T-helper 9 cell (primary cell): ENCODE measurements around the gene LIMS2.

Experiments
- DNase-seq: peaks from one replicate; pipeline ENCODE4 v3.0.0-alpha.2; 2020

Gene LIMS2

DNA sequence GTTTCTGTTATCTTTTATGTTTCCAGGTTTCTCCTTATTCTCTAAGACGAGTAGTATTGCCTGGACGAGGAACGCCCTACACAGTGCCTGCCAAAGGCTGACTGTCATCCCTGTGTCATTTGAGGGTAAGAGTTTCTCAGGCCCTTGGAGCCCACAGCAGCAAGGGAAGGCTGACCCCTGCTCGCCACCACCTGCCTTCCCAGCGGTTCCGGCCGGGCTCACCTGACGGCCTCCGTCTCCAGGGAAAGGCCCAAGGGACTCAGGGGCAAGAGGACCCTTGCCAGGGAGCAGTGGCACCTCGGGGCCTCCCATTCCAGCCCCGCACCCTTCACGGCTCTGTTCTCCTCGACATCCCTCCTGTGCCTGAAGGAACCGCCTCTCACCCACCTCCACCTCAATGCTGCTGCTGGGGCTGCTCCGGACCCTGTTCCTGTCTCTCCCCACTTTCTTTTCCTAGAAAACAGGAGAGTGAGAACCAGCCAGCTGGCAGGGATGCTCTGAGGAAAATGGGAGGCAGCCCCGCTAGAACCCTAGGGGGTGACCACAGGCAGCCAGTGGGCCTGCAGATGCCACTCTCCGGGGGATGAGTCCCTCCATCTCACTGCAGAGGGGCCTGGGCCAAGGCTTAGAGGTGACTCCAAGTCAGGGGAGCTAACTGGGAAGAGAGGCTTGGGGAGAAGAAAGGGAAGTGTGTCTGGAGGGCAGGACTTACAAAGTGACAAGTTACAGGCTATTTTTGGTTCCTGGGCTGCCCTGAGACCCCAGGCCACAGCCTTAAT is 1.9 kb downstream of the LIMS2 start:
- no peak for DNase-seq

DNA sequence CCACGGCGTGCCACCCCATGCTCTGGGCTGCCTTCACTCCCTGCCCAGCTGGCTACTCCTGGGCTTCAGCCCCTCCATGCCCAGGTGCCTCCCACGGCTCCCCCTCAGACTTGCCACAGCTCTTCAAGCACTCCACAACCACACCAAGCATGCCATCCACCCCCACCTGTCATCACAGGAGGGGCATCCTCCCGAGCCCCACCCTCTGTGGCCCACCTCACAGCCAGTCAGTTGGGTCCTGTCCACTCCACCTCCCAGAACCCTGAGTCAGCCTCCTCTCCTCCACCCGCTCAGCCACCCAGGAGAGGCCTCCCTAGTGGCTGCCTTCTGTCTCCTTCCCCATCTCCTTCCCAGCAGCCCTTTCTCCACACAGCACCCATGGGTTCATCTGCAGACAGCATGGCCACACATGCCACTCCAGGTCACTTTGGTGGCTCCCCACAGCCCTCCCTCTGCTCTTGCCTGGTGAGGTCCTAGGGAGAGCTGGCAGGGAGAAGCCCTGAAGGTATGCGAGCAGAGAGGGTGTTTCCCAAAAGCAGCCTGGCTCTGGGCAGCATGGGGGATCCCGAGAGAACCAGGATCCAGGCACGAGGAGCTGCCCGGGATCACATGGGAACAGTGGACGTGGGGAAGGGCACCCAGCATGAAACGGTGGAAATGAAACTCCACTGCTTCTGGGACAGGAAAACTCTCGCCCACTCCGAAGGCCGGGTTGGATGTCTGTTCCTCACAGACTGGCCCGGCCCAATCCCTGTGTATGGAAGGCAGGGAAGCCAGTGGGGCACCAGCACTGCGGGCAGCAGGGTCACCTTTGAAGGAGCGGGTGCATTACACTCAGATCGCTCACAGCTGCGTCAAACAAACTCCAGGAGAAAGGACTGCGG is 2.7 kb downstream of the LIMS2 start:
- no peak for DNase-seq

DNA sequence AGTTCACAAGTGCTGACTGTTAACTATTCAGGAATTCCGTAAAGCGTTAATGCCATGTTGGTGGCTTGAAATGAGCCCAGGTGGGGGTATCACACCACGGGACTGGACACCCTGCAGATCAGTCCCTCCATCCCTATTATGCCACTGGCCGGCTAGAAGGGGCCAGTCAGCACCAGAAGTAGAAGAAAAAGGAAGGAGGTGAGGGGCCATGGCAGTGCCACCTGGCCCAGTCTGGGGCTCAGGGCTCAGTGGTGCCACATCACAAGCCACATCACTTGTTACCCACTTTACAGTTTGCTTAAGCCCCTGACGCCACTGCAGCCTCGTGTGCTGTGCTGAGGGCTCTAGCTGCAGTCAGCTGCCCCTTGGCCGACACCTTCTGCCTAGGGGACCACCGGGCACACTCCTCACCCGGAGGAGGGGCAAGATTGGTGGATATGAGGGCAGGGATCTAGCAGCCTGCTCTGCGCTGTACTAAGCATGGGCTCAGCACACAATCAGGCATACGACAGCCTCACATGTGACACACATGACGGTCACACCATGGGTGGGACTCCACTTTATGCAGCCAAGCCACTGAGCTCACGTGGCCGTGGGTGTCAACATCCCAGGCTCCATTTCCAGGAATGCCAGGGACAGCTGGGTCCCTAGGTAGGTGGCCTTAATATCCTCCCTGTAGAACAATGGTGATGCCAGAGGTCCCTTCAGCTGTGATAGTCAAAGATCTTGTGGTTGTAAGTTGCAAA is 3.6 kb downstream of the LIMS2 start:
- DNase-seq = no peak

- no peak for DNase-seq
Observed at GRCh38 chr2:127670957-127671290, 4.4 kb downstream of the LIMS2 start.

- DNase-seq = no peak
Observed at GRCh38 chr2:127670055-127670956, 5.0 kb downstream of the LIMS2 start.

DNA sequence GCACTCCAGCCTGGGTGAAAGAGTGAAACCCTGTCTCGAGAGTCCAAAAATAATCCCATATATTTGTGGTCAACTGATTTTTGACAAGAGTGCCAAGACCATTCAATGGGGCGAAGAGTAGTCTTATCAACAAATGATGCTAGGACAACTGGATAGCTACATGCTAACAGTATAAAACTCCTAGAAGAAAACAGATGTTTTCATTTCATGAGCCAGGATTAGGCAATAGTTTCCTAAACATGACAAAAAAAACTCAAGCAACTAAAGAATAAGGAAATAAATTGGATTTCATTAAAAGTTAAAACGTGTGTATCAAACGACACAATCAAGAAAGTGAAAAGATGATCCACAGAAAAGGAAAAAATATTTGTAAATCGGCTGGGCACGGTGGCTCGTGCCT is 6.3 kb downstream of the LIMS2 start:
- no peak for DNase-seq

DNA sequence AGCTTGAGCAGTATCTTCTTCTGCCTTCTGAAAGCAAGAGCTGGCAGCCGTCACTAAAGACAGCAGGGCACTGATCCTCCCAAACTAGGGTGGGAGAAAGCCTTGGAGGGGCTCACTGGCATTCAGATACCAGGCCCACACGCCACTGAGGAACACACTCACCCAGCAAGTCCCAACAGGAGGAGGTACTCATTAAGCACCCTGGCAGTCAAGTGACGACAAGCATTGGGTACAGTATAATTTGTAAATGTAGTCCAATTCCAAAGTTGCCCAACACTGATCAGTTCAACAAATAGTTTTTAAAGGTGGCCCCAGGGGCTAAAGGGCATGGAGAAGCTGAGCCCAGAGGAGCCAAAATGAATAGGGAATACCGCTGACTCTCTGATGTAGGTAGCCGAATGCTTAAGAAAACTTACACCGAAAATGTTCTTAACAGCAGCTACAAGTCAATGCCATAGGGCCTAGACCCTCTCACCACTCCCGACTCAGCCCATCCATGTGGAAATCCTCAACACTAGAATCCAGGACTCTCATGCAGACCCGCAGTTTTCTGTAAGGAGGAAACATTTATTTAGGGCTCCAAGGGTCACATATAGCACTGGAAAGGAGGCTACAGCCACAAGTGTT is 9.9 kb downstream of the LIMS2 start:
- no peak for DNase-seq

GRCh38 chr2:127664895-127665225 is 10.5 kb downstream of the LIMS2 start:
- DNase-seq = no peak

DNA sequence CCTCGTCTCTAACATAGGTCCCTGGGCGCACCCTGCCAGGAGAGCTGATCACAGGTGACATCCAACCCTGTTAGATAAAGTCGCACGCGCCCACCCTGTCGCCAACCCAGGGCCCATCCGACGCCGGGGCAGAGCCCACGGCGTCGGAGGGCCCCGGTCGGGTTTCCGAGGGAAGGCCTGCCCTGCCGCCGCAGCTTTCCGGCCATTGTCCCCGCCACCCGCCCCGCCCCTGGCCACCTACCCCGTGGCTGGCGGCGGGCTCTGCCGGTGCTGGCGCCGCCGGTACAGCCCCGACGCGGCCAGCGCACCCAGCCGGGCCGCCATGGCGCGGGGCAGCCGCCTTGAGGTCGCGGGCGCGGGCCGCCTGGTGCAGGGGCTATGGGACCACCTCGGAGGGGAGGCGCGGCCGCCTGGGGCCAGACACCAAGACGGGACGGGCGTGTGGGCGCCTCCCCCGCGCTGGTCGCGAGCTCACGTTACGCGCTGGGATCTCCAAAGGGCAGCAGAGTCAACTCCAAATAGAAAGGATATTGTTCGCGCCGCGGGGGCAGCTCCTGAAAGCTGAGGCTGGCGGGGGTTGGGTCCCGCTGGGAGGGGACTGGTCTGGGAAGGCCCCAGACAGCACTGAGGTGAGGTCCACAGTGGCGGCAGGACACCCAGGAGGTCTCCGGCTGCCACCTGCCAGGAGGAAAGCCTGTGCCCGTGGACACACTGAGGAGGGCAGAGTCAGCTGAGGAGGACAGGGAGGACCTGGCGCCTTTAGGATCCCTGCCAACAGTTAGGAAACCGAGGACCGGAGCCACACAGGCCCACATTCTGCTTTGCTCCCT is 11.1 kb downstream of the LIMS2 start:
- DNase-seq = no peak

- DNase-seq = no peak
Observed at GRCh38 chr2:127663566-127664064, 11.7 kb downstream of the LIMS2 start.

GRCh38 chr2:127662937-127663565 is 12.3 kb downstream of the LIMS2 start:
- DNase-seq = no peak

DNA sequence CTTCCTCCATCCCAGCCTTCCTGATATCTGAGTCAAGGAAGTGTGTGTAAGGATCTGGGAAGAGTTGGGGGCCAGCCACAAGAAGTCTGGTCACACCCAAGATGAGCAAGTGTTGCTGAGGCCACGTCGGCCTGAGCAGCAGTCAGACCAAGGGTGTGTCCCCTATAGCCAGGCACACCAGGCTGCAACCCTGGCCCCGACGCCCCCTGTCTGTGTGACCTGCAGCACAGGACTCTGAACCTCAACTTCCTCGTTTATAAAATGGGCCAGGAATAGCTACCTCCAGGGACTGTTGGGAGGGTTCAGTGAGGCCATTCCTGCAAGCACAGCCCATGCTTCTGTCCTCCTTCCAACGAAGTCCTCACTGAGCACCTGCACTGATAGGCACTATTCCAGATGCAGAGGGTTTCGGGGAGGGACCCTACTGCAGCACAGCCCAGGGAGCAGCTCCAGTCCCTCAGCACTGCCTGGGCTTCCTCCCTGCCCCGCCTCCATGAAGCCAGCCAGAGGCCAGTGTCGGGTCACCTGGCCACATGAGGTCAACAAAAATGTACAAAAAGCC is 13.3 kb downstream of the LIMS2 start:
- DNase-seq = no peak

GRCh38 chr2:127661072-127661649 is 14.2 kb downstream of the LIMS2 start:
- no peak for DNase-seq

DNA sequence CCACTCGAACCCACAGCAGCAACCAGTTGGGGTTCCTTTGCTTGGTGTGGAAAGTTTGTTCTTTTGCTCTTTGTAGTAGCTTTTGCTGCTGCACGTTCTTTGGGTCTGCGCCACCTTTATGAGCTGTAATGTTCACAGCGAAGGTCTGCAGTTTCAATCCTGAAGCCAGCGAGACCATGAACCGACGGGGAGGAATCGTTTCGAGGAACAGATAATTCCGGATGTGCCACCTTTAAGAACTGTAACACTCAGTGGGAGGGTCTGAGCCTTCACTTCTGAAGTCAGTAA is 15.1 kb downstream of the LIMS2 start:
- DNase-seq = no peak

GRCh38 chr2:127659408-127660290 is 15.7 kb downstream of the LIMS2 start:
- no peak for DNase-seq

DNA sequence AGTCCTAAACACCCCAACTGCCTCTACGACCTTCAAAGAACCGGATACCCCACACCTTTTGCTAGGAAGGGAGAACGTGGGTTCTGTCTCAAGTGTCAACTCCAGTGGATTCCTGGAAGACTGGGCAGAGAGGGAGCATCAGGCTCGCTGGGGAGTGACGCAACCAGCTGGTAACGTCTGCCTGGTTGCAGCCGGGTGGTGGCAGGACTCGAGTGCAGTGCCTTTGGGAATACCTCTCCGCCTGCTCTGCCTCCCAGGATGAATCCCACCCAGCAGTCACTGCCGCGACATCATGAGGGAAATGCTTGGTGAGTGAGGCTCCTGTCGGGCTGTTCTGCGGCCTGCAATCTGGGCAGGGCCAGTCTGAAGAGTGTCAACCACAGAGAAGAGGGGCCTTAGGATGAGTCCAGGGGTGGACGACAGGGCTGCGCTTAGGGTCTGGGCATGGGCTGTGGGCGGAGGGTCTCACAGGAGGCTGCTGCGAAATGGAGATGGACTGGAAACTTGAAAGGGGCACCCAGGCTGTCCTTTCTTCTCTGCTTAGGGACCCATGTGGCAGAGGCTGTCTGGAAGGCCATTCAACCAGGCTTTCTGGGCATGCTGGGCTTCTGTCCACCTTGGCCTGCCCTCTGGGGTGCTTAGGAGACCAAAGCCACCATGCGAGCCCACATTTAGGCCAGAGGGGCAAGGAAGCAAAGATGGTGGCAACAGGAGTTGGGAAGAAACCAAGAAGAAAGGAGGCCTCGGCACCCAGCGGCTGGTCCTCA is 16.5 kb downstream of the LIMS2 start:
- no peak for DNase-seq

DNA sequence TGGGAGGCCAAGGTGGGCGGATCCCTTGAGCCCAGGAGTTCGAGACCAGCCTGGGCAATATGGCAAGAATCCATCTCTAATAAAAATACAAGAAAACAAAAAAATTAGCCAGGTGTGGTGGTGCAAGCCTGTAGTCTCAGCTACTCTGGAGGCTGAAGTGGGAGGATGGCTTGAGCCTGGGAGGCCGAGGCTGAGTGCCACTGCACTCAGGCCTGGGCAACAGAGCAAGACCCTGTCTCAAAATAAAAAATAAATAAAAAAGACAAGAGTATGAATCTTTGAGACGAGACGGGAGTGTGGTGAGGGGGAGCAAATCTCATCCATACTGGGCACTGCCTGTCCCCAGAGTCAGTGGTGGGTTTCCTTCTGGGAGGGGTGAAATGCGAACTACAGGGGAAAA is 17.2 kb downstream of the LIMS2 start:
- DNase-seq = no peak

DNA sequence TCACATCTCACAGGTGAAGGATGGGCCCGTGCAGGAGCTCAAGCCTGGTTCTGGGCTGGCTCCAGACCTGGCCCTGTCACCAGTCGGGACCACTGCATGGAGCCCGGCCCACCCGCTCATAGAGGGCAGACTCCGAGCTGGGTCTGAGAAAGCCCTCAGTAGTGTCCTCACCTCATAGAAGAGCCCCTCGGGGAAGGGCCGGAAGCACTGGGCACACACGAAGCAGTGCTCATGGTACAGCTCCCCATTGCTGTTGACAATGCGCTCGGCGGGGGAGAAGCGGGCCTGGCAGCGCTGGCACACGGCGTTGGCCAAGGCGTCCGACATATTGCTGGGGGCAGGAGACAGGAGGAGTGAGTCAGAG is 18.1 kb downstream of the LIMS2 start:
- DNase-seq = no peak
